ENCODE measurements around the gene SPTA1.

SPTA1 gene

DNA sequence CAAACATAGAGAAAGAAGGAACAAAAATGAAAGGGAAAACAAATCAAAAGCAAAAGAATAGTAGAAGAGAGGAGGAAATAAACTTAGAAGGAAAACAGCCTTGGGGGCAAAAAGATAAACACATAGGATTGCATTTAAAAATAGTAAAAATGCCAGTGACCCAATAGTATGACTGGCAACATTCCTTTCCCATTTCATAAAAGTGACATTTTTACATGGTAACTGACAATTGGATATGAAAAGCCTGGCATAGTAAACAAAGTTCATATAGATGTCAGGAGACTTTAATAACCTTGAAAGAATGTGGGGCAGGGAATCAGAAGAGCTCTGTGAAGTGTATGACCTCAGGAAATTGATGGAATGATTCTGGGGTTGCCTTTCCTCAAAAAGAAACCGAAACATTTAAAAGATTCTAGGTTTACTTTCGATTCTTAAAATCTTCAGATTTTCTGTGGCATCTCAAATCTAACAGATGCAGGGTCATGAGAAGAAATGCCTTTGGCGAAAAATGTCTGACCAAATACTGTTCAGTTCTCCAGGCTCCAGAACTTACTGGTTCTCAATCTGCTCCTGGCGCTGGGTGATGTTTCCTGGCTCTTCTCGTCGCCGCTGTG lies 33.7 kb downstream of the SPTA1 start:
- no peak overlapping the region for H3K4me3 ChIP-seq (ENCODE audit: low read length)
- TF ChIP-seq ZNF274 (IDR thresholded peaks at IDR 0.05; ENCODE audit: low read depth, low read length): no peak

DNA sequence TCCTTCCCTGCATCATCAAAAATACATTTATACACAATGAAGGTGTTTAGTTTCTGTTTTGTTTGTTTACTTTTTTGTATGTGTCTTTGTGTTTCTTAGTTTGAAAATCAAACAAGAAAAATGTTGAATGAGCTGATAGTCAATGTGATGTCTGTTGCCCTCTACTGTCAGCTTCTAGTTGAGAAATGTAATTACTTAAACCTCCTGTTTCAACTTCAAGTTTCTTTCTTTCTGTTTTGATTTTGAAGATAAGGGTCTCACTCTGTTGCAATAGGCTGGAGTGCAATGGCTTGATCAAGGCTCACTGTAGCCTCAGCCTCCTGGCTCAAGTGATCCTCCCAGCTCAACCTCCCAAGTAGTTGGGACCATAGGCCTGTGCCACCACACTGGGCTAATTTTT lies 37.5 kb downstream of the SPTA1 start:
- no peak overlapping the region for H3K4me3 ChIP-seq (ENCODE audit: low read length)
- no peak for TF ChIP-seq ZNF274 (IDR thresholded peaks at IDR 0.05; ENCODE audit: low read depth, low read length)

GRCh38 chr1:158646465-158646864 lies 40.0 kb downstream of the SPTA1 start:
- H3K4me3 ChIP-seq (ENCODE audit: low read length): no peak overlapping the region
- no peak for TF ChIP-seq ZNF274 (IDR thresholded peaks at IDR 0.05; ENCODE audit: low read depth, low read length)

- no peak overlapping the region for H3K4me3 ChIP-seq (ENCODE audit: low read length)
- TF ChIP-seq ZNF274 (IDR thresholded peaks at IDR 0.05; ENCODE audit: low read depth, low read length): no peak
Measured at GRCh38 chr1:158644449-158644848, 42.1 kb downstream of the SPTA1 start.

DNA sequence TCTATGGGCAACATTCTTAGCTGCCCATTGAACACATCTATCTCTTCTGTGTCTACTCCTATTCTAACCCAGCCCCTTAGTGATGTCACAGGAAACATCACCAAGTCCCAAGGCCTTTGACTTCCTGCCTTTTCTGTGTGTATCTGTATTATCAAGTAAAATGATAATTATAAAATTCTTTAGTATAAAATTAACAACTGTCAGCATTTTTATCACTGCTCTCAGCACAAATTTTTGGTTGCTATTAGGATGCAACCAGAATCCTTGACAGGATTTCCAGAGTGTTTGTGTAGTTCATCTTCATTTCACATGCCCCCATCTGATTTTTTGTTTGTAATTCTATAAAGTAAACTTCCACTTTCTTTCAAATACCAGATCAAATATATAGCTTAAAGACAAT lies 47.6 kb downstream of the SPTA1 start:
- no peak for TF ChIP-seq ZNF274 (IDR thresholded peaks at IDR 0.05; ENCODE audit: low read depth, low read length)

DNA sequence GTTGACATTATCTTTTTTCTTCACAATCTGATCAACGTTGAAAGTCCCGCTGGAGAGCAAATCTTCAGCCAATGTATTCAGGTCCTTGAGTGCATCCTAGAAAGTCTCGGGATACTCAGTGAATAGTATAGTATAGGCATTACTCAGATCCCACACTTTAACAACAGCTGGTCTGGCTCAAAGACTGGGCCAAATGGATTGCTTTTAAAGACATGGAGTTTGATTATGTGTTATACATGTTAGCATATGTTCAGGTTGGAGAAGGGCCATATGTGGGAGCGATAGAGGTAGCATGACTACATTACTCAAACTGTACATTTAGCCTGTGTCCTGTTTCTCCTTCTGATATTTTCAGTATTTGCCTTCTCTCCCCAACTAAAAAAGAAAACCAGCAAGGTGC lies 48.4 kb downstream of the SPTA1 start:
- TF ChIP-seq ZNF274 (IDR thresholded peaks at IDR 0.05; ENCODE audit: low read depth, low read length): no peak
- no peak overlapping the region for H3K4me3 ChIP-seq (ENCODE audit: low read length)

More for the DNA sequence above, 47.6 kb downstream of the SPTA1 start:
- no peak overlapping the region for H3K4me3 ChIP-seq (ENCODE audit: low read length)

DNA sequence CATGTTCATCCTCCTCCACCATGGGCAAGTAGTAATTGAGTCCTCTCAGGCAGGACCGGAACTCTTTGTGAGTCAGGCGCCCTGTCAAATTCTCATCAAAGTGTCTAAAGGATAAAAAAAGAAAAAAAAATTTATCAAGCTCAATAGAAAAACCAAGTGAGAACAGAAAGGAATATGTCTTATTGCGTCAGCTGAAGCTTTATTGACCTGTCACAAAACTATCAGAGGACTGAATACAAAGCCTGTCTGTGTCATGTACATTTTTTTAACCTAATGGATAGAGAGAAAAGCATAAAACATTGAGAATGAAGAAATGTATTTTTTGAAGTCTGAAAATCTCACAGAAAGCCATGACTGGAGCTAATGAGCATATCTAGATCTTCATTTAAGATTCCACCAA lies 72.8 kb downstream of the SPTA1 start:
- no peak overlapping the region for H3K4me3 ChIP-seq (ENCODE audit: low read length)
- no peak for TF ChIP-seq ZNF274 (IDR thresholded peaks at IDR 0.05; ENCODE audit: low read depth, low read length)

DNA sequence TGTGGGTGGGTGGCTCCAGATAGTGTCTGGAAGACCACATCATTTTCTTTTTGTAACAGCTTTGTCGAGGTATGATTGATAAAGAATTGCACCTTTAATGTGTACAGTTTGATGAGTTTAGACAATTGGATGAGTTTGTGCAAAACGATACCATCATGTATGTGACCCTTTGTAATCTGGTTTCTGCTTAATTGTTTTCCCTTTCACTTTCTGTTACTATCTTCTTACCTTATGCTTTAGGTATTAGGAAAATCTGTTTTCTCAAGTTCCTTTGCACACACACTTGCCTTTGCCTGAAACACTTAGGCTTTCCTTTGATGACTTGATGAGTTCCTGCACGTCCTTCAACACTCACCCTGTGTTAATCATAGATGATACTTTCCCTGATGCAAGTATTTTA lies 74.6 kb downstream of the SPTA1 start:
- no peak overlapping the region for H3K4me3 ChIP-seq (ENCODE audit: low read length)
- no peak for TF ChIP-seq ZNF274 (IDR thresholded peaks at IDR 0.05; ENCODE audit: low read depth, low read length)

- H3K4me3 ChIP-seq (ENCODE audit: low read length): no peak overlapping the region
- TF ChIP-seq ZNF274 (IDR thresholded peaks at IDR 0.05; ENCODE audit: low read depth, low read length): no peak
Measured at GRCh38 chr1:158607296-158607695, 79.2 kb downstream of the SPTA1 start.

- TF ChIP-seq ZNF274 (IDR thresholded peaks at IDR 0.05; ENCODE audit: low read depth, low read length): no peak
- H3K4me3 ChIP-seq (ENCODE audit: low read length): no peak within 1 kb of the TSS
Measured at GRCh38 chr1:158604968-158605367, 81.5 kb downstream of the SPTA1 start, which contains the start of gene OR10Z1. Gene OR10Z1, plus strand, starts transcription at chr1:158605268. Its CDS starts 1,171 bp downstream, at chr1:158606439.

DNA sequence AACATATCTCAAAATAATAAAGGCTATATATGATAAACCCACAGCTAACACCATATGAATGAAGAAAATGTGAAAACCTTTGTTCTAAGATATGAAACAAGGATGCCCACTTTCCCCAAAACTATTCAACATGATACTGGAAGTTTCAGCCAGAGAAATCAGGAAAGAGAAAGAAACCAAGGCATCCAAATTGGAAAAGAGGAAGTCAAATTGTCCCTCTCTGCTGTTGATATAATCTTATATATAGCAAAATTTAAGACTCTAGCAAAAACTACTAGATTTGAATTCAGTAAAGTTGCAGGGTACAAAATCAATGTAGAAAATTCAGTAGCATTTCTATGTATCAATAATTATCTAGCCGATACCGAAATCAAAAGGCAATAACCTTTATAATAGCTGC lies 85.8 kb downstream of the SPTA1 start:
- no peak for TF ChIP-seq ZNF274 (IDR thresholded peaks at IDR 0.05; ENCODE audit: low read depth, low read length)

DNA sequence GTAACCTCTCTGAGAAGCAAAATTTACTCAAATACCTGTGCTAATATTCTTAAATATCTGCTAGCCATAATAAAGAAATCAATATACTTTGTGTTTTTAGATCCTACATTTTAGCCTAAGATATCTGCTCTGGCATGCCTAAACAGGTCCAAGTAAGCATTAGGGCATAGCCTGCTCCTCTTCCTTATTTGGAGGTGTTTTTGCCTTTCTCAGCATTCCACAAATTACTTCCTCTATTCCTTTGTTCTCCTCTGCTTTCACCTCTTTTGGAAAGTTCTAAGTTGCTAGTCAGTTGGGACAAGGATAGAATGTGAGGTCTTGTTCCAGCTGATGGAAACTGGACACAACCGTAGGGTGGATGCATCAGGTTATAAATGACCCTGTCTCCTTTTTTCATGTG lies 99.6 kb downstream of the SPTA1 start:
- TF ChIP-seq ZNF274 (IDR thresholded peaks at IDR 0.05; ENCODE audit: low read depth, low read length): no peak

More for the DNA sequence above, 85.8 kb downstream of the SPTA1 start:
- no peak overlapping the region for H3K4me3 ChIP-seq (ENCODE audit: low read length)

GRCh38 chr1:158583962-158584361 lies 102.6 kb downstream of the SPTA1 start:
- no peak overlapping the region for H3K4me3 ChIP-seq (ENCODE audit: low read length)
- no peak for TF ChIP-seq ZNF274 (IDR thresholded peaks at IDR 0.05; ENCODE audit: low read depth, low read length)

More for the DNA sequence above, 99.6 kb downstream of the SPTA1 start:
- H3K4me3 ChIP-seq (ENCODE audit: low read length): no peak overlapping the region

DNA sequence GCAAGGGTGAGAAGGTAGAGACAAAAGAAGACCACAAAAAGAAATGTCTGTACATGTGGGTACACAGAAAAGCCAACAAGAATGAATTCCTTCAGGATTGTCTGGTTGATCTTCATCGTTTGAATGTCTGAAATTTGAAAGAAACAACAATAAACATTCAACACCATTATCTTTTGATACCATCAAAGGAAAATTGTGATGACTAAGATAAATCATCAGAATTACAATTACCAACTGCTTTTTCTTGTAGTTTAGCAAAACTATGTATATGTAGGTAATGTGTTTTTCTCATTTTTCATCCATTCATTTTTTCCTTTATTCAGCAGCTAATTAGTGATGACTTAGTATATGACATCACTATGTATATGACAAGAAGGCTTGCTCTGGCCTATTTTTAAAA lies 106.8 kb downstream of the SPTA1 start, which contains the start of gene OR10X1:
OR10X1 (minus strand) TSS at position 167 of the 400 bp plus-strand sequence; CDS start at position 167, 0 bp downstream.
- TF ChIP-seq ZNF274 (IDR thresholded peaks at IDR 0.05; ENCODE audit: low read depth, low read length): no peak
- no peak within 1 kb of the TSS for H3K4me3 ChIP-seq (ENCODE audit: low read length)

DNA sequence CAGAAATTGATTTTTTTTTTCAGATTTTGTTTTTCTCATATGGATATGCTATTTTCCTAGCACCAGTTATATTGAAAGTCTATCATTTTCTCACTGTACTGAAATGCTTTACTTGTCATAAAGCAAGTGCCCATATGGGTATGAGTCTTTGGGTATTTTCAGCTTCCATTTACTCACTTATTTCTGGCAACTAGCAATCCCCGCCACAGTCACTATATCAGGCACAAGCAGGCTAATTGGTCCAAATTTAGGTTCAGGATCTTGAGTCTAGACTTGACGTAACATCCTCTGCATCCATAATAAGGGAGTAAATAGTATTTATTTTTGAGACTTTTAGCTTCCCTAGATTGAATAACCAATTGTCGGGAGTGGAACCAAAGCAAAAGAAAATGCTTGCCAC lies 109.0 kb downstream of the SPTA1 start:
- H3K4me3 ChIP-seq (ENCODE audit: low read length): no peak overlapping the region
- no peak for TF ChIP-seq ZNF274 (IDR thresholded peaks at IDR 0.05; ENCODE audit: low read depth, low read length)

DNA sequence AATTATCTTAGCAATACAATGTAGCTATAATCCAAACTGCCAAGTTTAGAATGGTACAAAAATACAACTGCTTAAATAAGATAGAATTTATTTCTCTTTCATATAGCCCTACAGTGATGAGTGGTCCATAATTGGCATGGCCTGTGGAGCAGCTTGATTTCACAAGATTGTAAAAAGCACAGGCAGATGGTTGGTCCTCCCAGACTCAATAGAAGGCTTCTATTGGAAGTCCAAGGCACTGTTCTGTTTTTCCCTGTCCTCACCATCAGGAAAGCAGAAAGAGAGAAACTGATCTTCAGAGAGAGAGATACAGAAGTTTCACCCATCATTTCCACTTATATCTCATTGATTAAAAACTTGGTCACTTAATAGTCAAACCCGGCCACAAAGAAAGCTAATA lies 114.3 kb downstream of the SPTA1 start:
- H3K4me3 ChIP-seq (ENCODE audit: low read length): no peak overlapping the region
- TF ChIP-seq ZNF274 (IDR thresholded peaks at IDR 0.05; ENCODE audit: low read depth, low read length): no peak
